Activated gamma-delta T cell (primary cell): ENCODE results near the gene MTNR1A.

Experiments
- DNase-seq: peaks from one replicate; lab custom pipeline; 2025; lab: John Stamatoyannopoulos, UW

Gene MTNR1A

GRCh38 chr4:186486172-186486571 is 69.2 kb downstream of the MTNR1A start:
- no peak for DNase-seq

DNA sequence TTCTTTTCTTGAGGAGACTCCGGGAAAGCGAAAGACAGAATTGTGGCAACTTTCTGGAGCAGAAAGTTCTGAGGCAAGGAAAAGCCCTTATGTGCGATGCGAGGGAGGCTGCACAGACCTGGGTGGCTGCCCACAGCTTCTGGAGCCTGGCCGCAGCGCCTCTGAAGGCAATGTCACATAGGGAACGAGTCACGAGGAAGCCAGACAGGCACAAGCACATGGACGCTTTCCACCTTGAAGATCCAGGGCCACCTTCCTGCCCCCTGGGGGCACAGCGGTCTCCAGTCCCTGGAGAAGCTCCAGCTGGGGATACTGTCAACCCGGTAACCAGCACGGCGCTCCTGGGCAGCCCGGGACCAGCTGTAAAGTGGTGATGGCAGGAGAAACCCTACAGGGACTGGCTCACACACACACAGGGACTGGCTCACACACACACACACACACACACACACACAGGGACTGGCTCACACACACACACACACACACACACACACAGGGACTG is 69.8 kb downstream of the MTNR1A start:
- no peak for DNase-seq

- DNase-seq, result no peak
Measured at GRCh38 chr4:186485150-186485549, 70.2 kb downstream of the MTNR1A start.

GRCh38 chr4:186483656-186484055 is 71.7 kb downstream of the MTNR1A start:
- DNase-seq, result no peak
